GM23338 (cell line): Measurements from ENCODE around the gene ASB15. TPM values are rescaled to one million over a fixed set of nuclear protein-coding genes. Genes with fewer than 3 reads are reported as not detected.

ENCODE experiments used
- ATAC-seq: fragments of 200-7000 bp; cut with Tn5 transposase; 3 replicates; pipeline ENCODE4 v1.9.1; 2020
- DNase-seq: peaks from one replicate; pipeline ENCODE4 v3.0.0-alpha.2; 2015; ENCODE audit warnings: low spot score
- H2AFZ ChIP-seq: fragments of 200-600 bp; sonication (generic); 2 replicates; pipeline ENCODE4 v1.8.0; 2016; ENCODE audit warnings: antibody characterized with exemption, mild to moderate bottlenecking, moderate library complexity
- H3F3A ChIP-seq: fragments of 200-600 bp; sonication (generic); replicated peaks from 2 replicates; pipeline ENCODE4 v1.8.0; 2017; ENCODE audit warnings: antibody characterized with exemption, mixed run types, low read depth
- H3K27ac ChIP-seq: fragments of 200-600 bp; sonication (generic); 2 replicates; pipeline ENCODE4 v1.6.1; 2016; ENCODE audit warnings: low read depth
- H3K27me3 ChIP-seq: fragments of 200-600 bp; sonication (generic); 2 replicates; pipeline ENCODE4 v1.8.0; 2016; ENCODE audit warnings: mild to moderate bottlenecking, mixed run types, moderate library complexity; ENCODE audit not compliant: insufficient read depth
- H3K36me3 ChIP-seq: fragments of 200-600 bp; sonication (generic); 2 replicates; pipeline ENCODE4 v1.8.0; 2016; ENCODE audit warnings: mild to moderate bottlenecking; ENCODE audit not compliant: insufficient read depth
- H3K4me1 ChIP-seq: fragments of 200-600 bp; sonication (generic); 2 replicates; pipeline ENCODE4 v1.8.0; 2016; ENCODE audit warnings: mild to moderate bottlenecking, moderate library complexity; ENCODE audit not compliant: insufficient read depth
- H3K4me2 ChIP-seq: fragments of 200-600 bp; sonication (generic); 2 replicates; pipeline ENCODE4 v1.7.1; 2017; ENCODE audit warnings: mixed run types
- H3K4me3 ChIP-seq: fragments of 200-600 bp; sonication (generic); 2 replicates; pipeline ENCODE4 v1.6.1; 2016; ENCODE audit warnings: mixed run types
- H3K79me2 ChIP-seq: fragments of 200-600 bp; sonication (generic); replicated peaks from 2 replicates; pipeline ENCODE4 v1.8.0; 2017; ENCODE audit warnings: mild to moderate bottlenecking; ENCODE audit not compliant: insufficient read depth
- H3K9me2 ChIP-seq: fragments of 200-600 bp; sonication (generic); 2 replicates; pipeline ENCODE4 v1.8.0; 2017; ENCODE audit not compliant: insufficient read depth
- H4K20me1 ChIP-seq: fragments of 200-600 bp; sonication (generic); replicated peaks from 2 replicates; pipeline ENCODE4 v1.8.0; 2017; ENCODE audit warnings: mild to moderate bottlenecking; ENCODE audit not compliant: insufficient read depth
- H3K27ac Mint-ChIP-seq: 2 replicates; pipeline ENCODE4 v1.8.0; 2020; ENCODE audit warnings: inconsistent platforms, mild to moderate bottlenecking, moderate library complexity, mixed read lengths
- H3K27me3 Mint-ChIP-seq: 3 replicates; pipeline ENCODE4 v1.8.0; 2022; ENCODE audit warnings: low read depth, mild to moderate bottlenecking, moderate library complexity, mixed read lengths, inconsistent platforms; ENCODE audit not compliant: insufficient read depth, poor library complexity
- H3K36me3 Mint-ChIP-seq: 3 replicates; pipeline ENCODE4 v1.8.0; 2021; ENCODE audit warnings: low read depth, mild to moderate bottlenecking, inconsistent platforms, moderate library complexity, mixed read lengths
- H3K4me1 Mint-ChIP-seq: 3 replicates; pipeline ENCODE4 v1.8.0; 2020; ENCODE audit warnings: mild to moderate bottlenecking, inconsistent platforms, mixed read lengths
- H3K4me3 Mint-ChIP-seq: 3 replicates; pipeline ENCODE4 v1.8.0; 2021; ENCODE audit warnings: moderate library complexity, mild to moderate bottlenecking, inconsistent platforms, mixed read lengths
- H3K9me3 Mint-ChIP-seq: 3 replicates; pipeline ENCODE4 v1.8.0; 2020; ENCODE audit warnings: moderate library complexity, mild to moderate bottlenecking, inconsistent platforms, mixed read lengths
- CREB1 ChIP-seq: fragments of 250-450 bp; sonication (Bioruptor Pico); IDR thresholded peaks from 2 replicates; pipeline ENCODE4 v1.5.0; 2020; ENCODE audit warnings: low read depth, mild to moderate bottlenecking, moderate library complexity
- ETS1 ChIP-seq: IDR thresholded peaks from 2 replicates; pipeline ENCODE4 v1.6.1; 2016; ENCODE audit warnings: antibody characterized with exemption
- EZH2 ChIP-seq: fragments of 200-600 bp; sonication (generic); IDR thresholded peaks from one replicate; pipeline ENCODE4 v1.8.0; 2017; ENCODE audit warnings: antibody characterized with exemption, mild to moderate bottlenecking, low read depth; ENCODE audit not compliant: unreplicated experiment
- EZH2phosphoT487 ChIP-seq: fragments of 200-600 bp; sonication (generic); IDR thresholded peaks from one replicate; pipeline ENCODE4 v1.8.1; 2018; ENCODE audit warnings: antibody characterized with exemption; ENCODE audit not compliant: unreplicated experiment
- JUNB ChIP-seq: IDR thresholded peaks from one replicate; pipeline ENCODE4 v1.6.1; 2016; ENCODE audit warnings: antibody characterized with exemption; ENCODE audit not compliant: unreplicated experiment
- NANOG ChIP-seq: IDR thresholded peaks from 2 replicates; pipeline ENCODE4 v1.6.1; 2016; ENCODE audit warnings: antibody characterized with exemption, borderline replicate concordance
- POLR2AphosphoS5 ChIP-seq: IDR thresholded peaks from 2 replicates; pipeline ENCODE4 v1.6.1; 2016; ENCODE audit warnings: antibody characterized with exemption, low read depth
- STAT1 ChIP-seq: IDR thresholded peaks from one replicate; pipeline ENCODE4 v1.6.1; 2016; ENCODE audit warnings: antibody characterized with exemption; ENCODE audit not compliant: unreplicated experiment
- ZNF114 ChIP-seq: fragments of 250-450 bp; sonication (Bioruptor Pico); IDR thresholded peaks from 2 replicates; pipeline ENCODE4 v1.5.0; 2020; ENCODE audit warnings: mild to moderate bottlenecking, moderate library complexity
- ZNF331 ChIP-seq: fragments of 250-450 bp; sonication (Bioruptor Pico); IDR thresholded peaks from 2 replicates; pipeline ENCODE4 v1.5.0; 2020; ENCODE audit warnings: low read depth, mild to moderate bottlenecking, moderate library complexity
- ZNF462 ChIP-seq: fragments of 250-450 bp; sonication (Bioruptor Pico); IDR thresholded peaks from 2 replicates; pipeline ENCODE4 v1.5.0; 2020; ENCODE audit warnings: mild to moderate bottlenecking, moderate library complexity
- polyA plus RNA-seq: library from polyadenylated mRNA; unstranded; fragments of >200 nt; fragmentation: Nextera tagmentation; extraction: Ambion mirVana; gene quantifications from 2 replicates; pipeline ENCODE4 v1.2.1, GENCODE V29; 2016
- total RNA-seq: library from RNA; depleted of rRNA; stranded (reverse); fragments of >200 nt; shearing (Covaris generic); gene quantifications from 2 replicates; pipeline ENCODE4 v1.2.3, GENCODE V29; 2014
- TF ChIP-seq, protein P1 (sequence below): IDR thresholded peaks from one replicate; pipeline ENCODE4 v1.6.1; 2018; ENCODE audit warnings: antibody characterized with exemption; ENCODE audit not compliant: unreplicated experiment
- TF ChIP-seq, protein P2 (sequence below), 2 experiments: fragments of 200-600 bp in 1 of 2; sonication (generic) in 1 of 2; conservative IDR thresholded peaks; 2 replicates each; pipeline versions ENCODE4 v1.5.1 to v1.6.1; 2016 to 2017; ENCODE audit warnings: antibody characterized with exemption in 2 of 2, low read depth in 2 of 2, mild to moderate bottlenecking in 2 of 2, moderate library complexity in 1 of 2

Gene ASB15
- total and polyA plus RNA-seq, 2 experiments from 2014 or later, result not detected

DNA sequence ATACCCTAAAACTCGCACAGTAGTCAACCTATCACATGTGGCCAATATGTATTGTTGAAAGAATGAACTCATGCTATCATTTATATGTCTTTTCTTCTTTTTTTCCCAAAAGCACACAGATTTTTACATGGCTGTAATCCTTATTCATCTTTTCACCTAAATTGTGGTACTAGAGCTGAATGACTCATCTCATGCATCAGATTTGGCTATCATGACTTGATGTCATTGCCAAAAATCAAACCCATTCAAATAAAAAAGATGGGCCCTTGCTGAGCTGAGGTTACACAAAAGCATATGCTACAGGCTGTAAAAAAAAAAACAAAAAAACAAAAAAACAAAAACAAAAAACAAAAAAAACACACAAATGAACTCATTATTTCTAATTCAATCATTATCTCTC is 50.8 kb downstream of the ASB15 start:
- Histone ChIP-seq H3K4me1 (0 out of 2 replicates have a peak, but pooled peaks cover 3% of the 10 kb centered on the region), H3K9me2 (peaks cover 3% of the 10 kb centered on the region), H3K36me3 (no peaks in the 10 kb centered on the region), H3K4me2 (no peak overlapping the region), H3K27me3 (no peaks in the 10 kb centered on the region), H4K20me1 (no peaks in the 10 kb centered on the region), H2AFZ (no peak overlapping the region), H3K79me2 (no peaks in the 10 kb centered on the region), H3F3A (no peaks in the 10 kb centered on the region), H3K4me3 (no peak overlapping the region), H3K27ac (no peak overlapping the region)
- no peak for ATAC-seq
- no peaks in the 10 kb centered on the region for H3K27me3 Mint-ChIP-seq
- H3K4me3 Mint-ChIP-seq, result no peak overlapping the region
- H3K27ac Mint-ChIP-seq, result no peak overlapping the region
- no peak for DNase-seq
- peaks cover 10% of the 10 kb centered on the region for H3K4me1 Mint-ChIP-seq
- H3K36me3 Mint-ChIP-seq, result no peaks in the 10 kb centered on the region
- TF ChIP-seq ETS1 (no peak), STAT1 (no peak), EZH2phosphoT487 (no peak), ZNF331 (CRISPR knock-in tag) (no peak), ZNF114 (no peak), NANOG (no peak), ZNF462 (CRISPR knock-in tag) (no peak), CREB1 (no peak), POLR2AphosphoS5 (no peak), EZH2 (no peak), JUNB (no peak)
- TF ChIP-seq, protein P1, sequence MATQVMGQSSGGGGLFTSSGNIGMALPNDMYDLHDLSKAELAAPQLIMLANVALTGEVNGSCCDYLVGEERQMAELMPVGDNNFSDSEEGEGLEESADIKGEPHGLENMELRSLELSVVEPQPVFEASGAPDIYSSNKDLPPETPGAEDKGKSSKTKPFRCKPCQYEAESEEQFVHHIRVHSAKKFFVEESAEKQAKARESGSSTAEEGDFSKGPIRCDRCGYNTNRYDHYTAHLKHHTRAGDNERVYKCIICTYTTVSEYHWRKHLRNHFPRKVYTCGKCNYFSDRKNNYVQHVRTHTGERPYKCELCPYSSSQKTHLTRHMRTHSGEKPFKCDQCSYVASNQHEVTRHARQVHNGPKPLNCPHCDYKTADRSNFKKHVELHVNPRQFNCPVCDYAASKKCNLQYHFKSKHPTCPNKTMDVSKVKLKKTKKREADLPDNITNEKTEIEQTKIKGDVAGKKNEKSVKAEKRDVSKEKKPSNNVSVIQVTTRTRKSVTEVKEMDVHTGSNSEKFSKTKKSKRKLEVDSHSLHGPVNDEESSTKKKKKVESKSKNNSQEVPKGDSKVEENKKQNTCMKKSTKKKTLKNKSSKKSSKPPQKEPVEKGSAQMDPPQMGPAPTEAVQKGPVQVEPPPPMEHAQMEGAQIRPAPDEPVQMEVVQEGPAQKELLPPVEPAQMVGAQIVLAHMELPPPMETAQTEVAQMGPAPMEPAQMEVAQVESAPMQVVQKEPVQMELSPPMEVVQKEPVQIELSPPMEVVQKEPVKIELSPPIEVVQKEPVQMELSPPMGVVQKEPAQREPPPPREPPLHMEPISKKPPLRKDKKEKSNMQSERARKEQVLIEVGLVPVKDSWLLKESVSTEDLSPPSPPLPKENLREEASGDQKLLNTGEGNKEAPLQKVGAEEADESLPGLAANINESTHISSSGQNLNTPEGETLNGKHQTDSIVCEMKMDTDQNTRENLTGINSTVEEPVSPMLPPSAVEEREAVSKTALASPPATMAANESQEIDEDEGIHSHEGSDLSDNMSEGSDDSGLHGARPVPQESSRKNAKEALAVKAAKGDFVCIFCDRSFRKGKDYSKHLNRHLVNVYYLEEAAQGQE, result no peak
- TF ChIP-seq, protein P2, sequence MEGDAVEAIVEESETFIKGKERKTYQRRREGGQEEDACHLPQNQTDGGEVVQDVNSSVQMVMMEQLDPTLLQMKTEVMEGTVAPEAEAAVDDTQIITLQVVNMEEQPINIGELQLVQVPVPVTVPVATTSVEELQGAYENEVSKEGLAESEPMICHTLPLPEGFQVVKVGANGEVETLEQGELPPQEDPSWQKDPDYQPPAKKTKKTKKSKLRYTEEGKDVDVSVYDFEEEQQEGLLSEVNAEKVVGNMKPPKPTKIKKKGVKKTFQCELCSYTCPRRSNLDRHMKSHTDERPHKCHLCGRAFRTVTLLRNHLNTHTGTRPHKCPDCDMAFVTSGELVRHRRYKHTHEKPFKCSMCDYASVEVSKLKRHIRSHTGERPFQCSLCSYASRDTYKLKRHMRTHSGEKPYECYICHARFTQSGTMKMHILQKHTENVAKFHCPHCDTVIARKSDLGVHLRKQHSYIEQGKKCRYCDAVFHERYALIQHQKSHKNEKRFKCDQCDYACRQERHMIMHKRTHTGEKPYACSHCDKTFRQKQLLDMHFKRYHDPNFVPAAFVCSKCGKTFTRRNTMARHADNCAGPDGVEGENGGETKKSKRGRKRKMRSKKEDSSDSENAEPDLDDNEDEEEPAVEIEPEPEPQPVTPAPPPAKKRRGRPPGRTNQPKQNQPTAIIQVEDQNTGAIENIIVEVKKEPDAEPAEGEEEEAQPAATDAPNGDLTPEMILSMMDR (conservative IDR thresholded peaks at IDR 0.05; ENCODE audit: low read depth in 2 of 2), result no peak
- no peaks in the 10 kb centered on the region; the same call in 2 of the 3 replicates for H3K9me3 Mint-ChIP-seq
